GM23248 (cell line): ENCODE results near the gene DDI2.

Source experiments
- EZH2 ChIP-seq: fragments of 200-600 bp; sonication (generic); IDR thresholded peaks from 2 replicates; pipeline ENCODE4 v1.6.1; 2018; ENCODE audit warnings: antibody characterized with exemption, mild to moderate bottlenecking; ENCODE audit not compliant: insufficient read depth, poor library complexity, severe bottlenecking
- EZH2phosphoT487 ChIP-seq: fragments of 200-600 bp; sonication (generic); IDR thresholded peaks from 2 replicates; pipeline ENCODE4 v1.6.1; 2018; ENCODE audit warnings: antibody characterized with exemption, moderate library complexity, mild to moderate bottlenecking, low read depth; ENCODE audit not compliant: insufficient read depth

GRCh38 chr1:15676010-15676409, 58.8 kb downstream of the DDI2 start:
- TF ChIP-seq EZH2phosphoT487 (no peak), EZH2 (no peak)
